HFF-Myc (cell line): ENCODE results near the gene KIF19.
"Not testable (repeated sequence)": the region's sequence is repeated elsewhere in the genome, so short reads cannot be mapped to it uniquely, and the experiment has no call there.

Source experiments
- DNase-seq: peaks from one replicate; pipeline ENCODE4 v3.0.0-alpha.2; 2011; ENCODE audit warnings: low read depth; ENCODE audit errors: extremely low read depth
- H3K4me3 ChIP-seq: replicated peaks from 2 replicates; pipeline ENCODE4 v1.5.1; 2011; ENCODE audit warnings: low read depth, mild to moderate bottlenecking, control low read depth, low read length
- CTCF ChIP-seq: IDR thresholded peaks from 2 replicates; pipeline ENCODE4 v1.5.1; 2012; ENCODE audit warnings: mild to moderate bottlenecking, low read depth, low read length, control low read depth; ENCODE audit errors: missing control alignments

The KIF19 gene

GRCh38 chr17:74402048-74402447, 76.0 kb downstream of the KIF19 start:
- H3K4me3 ChIP-seq, result no peak overlapping the region
- no peak for TF ChIP-seq CTCF
- no peak for DNase-seq

- no peak for DNase-seq
- TF ChIP-seq CTCF, result no peak
- no peak overlapping the region for H3K4me3 ChIP-seq
Observed at GRCh38 chr17:74403512-74404137, 77.6 kb downstream of the KIF19 start.

- no peak for TF ChIP-seq CTCF
- no peak overlapping the region for H3K4me3 ChIP-seq
- DNase-seq, result no peak
Observed at GRCh38 chr17:74404218-74404617, 78.2 kb downstream of the KIF19 start.

GRCh38 chr17:74404789-74405188, 78.8 kb downstream of the KIF19 start:
- H3K4me3 ChIP-seq, result no peak overlapping the region
- no peak for DNase-seq
- no peak for TF ChIP-seq CTCF

GRCh38 chr17:74405311-74405710, 79.3 kb downstream of the KIF19 start:
- DNase-seq, result not testable (repeated sequence)

More at GRCh38 chr17:74405311-74405710, 79.3 kb downstream of the KIF19 start:
- H3K4me3 ChIP-seq, result not testable (repeated sequence)
